ENCODE results near the gene ERAL1. TPM values are rescaled to one million over a fixed set of nuclear protein-coding genes. Genes with fewer than 3 reads are reported as not detected.
A peak's percentile ranks its signal among the peaks of the same experiment; 100 is the strongest.

The ERAL1 gene
- total RNA-seq, 1 donor from 2014 or later: 17.6 TPM

DNA sequence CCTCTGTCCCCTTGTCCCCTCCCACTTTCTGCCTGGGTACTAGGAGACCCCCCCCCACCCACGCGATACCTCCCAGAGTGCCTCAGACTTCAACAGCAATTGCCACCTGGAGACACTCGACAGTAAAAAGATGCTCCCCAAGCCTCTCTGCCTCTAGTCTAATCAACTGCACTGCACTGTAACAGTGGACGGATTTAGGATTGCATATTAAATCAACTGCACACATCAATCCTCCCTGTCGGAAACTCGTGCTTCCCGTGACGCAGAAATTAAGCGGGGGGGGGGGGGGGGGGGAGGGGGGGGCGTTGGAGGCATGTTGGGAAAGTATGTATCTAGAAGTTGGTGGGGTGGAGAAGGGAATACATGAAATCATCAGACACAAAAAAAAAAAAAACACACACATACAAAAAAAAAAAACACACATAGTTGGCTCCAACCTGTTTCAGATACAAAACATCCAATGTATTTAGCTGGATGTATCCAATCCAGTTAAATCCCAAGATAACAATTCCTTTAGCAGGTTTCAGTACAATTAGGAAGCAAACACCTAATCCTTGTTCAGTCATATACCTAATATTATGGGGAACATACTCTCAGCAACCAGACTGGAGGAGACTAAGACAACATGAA is 42.0 kb upstream of the ERAL1 start:
- no peak for FAIRE-seq
- peak; percentile 39 for DNase-seq (ENCODE audit: low read depth)
- no peaks in the 10 kb centered on the region for H3K27me3 ChIP-seq (ENCODE audit: control insufficient read depth, insufficient read depth, low read length)
- TF ChIP-seq CTCF (IDR thresholded peaks at IDR 0.05; ENCODE audit: insufficient read depth, low read length, severe bottlenecking): no peak
- peak overlapping the region; percentile 66 for H3K4me3 ChIP-seq (ENCODE audit: low read depth, low read length)
- no peaks in the 10 kb centered on the region for H3K36me3 ChIP-seq (ENCODE audit: control insufficient read depth, insufficient read depth, low read length)

DNA sequence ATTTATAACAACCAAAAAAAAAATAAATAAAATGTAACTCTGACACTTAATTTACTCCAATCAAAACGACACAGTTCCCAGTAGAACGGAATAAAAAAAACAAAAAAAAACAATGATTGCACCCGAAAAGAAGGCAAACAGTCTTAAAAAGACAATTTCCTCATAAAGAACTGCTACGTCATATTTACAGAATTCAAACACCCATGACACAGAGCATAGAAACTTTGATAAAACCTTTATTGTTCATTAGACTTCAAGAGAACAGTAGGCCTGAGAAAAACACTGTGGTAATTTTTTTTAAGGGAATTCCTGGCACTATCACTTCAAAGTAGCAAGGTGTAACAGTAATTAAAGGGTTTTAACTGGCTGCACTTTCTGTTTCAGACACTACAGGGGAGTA is 38.3 kb upstream of the ERAL1 start:
- Histone ChIP-seq H3K36me3 (ENCODE audit: control insufficient read depth, insufficient read depth, low read length) (no peaks in the 10 kb centered on the region), H3K4me3 (ENCODE audit: low read depth, low read length) (no peak overlapping the region), H3K27me3 (ENCODE audit: control insufficient read depth, insufficient read depth, low read length) (no peaks in the 10 kb centered on the region)
- no peak for DNase-seq (ENCODE audit: low read depth)
- no peak for FAIRE-seq
- TF ChIP-seq CTCF (IDR thresholded peaks at IDR 0.05; ENCODE audit: insufficient read depth, low read length, severe bottlenecking): no peak

- Histone ChIP-seq H3K4me3 (ENCODE audit: low read depth, low read length) (no peak overlapping the region), H3K27me3 (ENCODE audit: control insufficient read depth, insufficient read depth, low read length) (no peaks in the 10 kb centered on the region), H3K36me3 (ENCODE audit: control insufficient read depth, insufficient read depth, low read length) (no peaks in the 10 kb centered on the region)
- no peak for FAIRE-seq
- DNase-seq (ENCODE audit: low read depth): no peak
- no peak for TF ChIP-seq CTCF (IDR thresholded peaks at IDR 0.05; ENCODE audit: insufficient read depth, low read length, severe bottlenecking)
These were observed 36.0 kb upstream of the ERAL1 start for GRCh38 chr17:28818819-28819221.

GRCh38 chr17:28819582-28819981 is 35.2 kb upstream of the ERAL1 start:
- H3K4me3 ChIP-seq (ENCODE audit: low read depth, low read length): no peak overlapping the region
- no peaks in the 10 kb centered on the region for H3K27me3 ChIP-seq (ENCODE audit: control insufficient read depth, insufficient read depth, low read length)
- FAIRE-seq (no peak), DNase-seq (ENCODE audit: low read depth) (no peak)
- TF ChIP-seq CTCF (IDR thresholded peaks at IDR 0.05; ENCODE audit: insufficient read depth, low read length, severe bottlenecking): no peak
- no peaks in the 10 kb centered on the region for H3K36me3 ChIP-seq (ENCODE audit: control insufficient read depth, insufficient read depth, low read length)

GRCh38 chr17:28827672-28828071 is 27.1 kb upstream of the ERAL1 start:
- FAIRE-seq (no peak), DNase-seq (ENCODE audit: low read depth) (no peak)
- no peaks in the 10 kb centered on the region for H3K36me3 ChIP-seq (ENCODE audit: control insufficient read depth, insufficient read depth, low read length)
- TF ChIP-seq CTCF (IDR thresholded peaks at IDR 0.05; ENCODE audit: insufficient read depth, low read length, severe bottlenecking): no peak
- no peak overlapping the region for H3K4me3 ChIP-seq (ENCODE audit: low read depth, low read length)
- no peaks in the 10 kb centered on the region for H3K27me3 ChIP-seq (ENCODE audit: control insufficient read depth, insufficient read depth, low read length)
